ENCODE data around the gene PTPRCAP. TPM values are rescaled to one million over a fixed set of nuclear protein-coding genes. Genes with fewer than 3 reads are reported as not detected.

The PTPRCAP gene
- total and polyA plus RNA-seq, 9 of the 15 experiments (the other 6 are each of a cell fraction or from before 2014, with no cell fraction given): 0.22 to 2.0 (median 1.1) TPM; not detected in 4

DNA sequence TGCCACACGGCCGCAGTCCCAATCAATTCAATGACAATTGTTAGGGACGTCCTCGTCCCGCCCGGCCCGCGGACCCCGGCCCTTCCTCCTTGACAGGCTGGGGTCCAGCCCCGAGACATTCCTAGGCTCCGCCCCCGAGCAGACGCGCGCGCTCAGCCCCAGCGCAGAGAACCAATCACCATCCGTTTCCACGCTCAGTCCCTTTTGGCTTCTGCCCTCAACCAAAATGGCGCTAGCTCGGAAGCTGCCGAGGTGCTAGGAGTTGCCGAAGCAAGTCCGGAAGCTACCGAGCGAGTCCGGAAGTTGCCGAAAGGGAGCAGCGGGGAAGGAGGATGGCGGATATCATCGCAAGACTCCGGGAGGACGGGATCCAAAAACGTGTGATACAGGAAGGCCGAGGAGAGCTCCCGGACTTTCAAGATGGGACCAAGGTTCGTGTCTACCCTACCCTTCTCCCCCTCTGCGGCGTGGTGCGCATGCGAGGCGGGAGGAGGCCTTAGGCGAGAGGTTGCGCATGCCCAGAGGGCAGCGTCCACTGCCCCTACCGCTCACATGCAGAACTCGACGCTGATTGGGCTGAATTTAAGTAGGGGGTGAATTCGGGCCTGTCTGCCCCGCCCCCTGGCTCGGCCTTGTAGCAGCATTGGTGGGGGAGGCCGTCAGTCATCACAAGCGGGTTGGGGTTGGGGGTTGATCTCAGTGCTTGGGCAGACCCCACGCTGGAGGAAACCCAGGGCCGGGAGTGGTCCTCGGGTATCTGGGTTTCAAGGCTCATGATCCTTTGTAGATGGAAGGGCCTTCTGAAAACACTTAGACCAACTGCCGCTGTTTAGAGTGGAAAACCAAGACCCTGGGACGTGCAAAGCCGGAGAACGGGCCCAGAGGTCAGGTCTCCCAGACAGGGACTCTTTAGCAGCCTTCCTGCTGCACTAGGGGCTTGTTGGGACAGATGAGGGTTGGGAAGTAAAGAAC, 45.6 kb upstream of the PTPRCAP start, which contains the start of gene AIP (continued):
- peak; percentile 26 to 43; a peak in 1 of 4 replicates for TF ChIP-seq TBL1XR1 (IDR thresholded peaks at IDR 0.05; ENCODE audit: low read length in 2 of 2)
- peak; percentile 24; the same call in 1 of the 2 replicates for TF ChIP-seq ELF4 (CRISPR knock-in tag; IDR thresholded peaks at IDR 0.05)
- TF ChIP-seq, protein P1, sequence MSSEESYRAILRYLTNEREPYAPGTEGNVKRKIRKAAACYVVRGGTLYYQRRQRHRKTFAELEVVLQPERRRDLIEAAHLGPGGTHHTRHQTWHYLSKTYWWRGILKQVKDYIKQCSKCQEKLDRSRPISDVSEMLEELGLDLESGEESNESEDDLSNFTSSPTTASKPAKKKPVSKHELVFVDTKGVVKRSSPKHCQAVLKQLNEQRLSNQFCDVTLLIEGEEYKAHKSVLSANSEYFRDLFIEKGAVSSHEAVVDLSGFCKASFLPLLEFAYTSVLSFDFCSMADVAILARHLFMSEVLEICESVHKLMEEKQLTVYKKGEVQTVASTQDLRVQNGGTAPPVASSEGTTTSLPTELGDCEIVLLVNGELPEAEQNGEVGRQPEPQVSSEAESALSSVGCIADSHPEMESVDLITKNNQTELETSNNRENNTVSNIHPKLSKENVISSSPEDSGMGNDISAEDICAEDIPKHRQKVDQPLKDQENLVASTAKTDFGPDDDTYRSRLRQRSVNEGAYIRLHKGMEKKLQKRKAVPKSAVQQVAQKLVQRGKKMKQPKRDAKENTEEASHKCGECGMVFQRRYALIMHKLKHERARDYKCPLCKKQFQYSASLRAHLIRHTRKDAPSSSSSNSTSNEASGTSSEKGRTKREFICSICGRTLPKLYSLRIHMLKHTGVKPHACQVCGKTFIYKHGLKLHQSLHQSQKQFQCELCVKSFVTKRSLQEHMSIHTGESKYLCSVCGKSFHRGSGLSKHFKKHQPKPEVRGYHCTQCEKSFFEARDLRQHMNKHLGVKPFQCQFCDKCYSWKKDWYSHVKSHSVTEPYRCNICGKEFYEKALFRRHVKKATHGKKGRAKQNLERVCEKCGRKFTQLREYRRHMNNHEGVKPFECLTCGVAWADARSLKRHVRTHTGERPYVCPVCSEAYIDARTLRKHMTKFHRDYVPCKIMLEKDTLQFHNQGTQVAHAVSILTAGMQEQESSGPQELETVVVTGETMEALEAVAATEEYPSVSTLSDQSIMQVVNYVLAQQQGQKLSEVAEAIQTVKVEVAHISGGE (CRISPR knock-in tag; IDR thresholded peaks at IDR 0.05): peak in 1 of 3 experiments; percentile 64; a peak in 1 of 6 replicates
- peak in 1 of 2 experiments; percentile 96; a peak in 2 of 4 replicates for TF ChIP-seq FOXA3 (CRISPR knock-in tag; conservative IDR thresholded peaks at IDR 0.05 in 1 of 2, IDR thresholded peaks at IDR 0.05 in 1 of 2)
- TF ChIP-seq, protein P2, sequence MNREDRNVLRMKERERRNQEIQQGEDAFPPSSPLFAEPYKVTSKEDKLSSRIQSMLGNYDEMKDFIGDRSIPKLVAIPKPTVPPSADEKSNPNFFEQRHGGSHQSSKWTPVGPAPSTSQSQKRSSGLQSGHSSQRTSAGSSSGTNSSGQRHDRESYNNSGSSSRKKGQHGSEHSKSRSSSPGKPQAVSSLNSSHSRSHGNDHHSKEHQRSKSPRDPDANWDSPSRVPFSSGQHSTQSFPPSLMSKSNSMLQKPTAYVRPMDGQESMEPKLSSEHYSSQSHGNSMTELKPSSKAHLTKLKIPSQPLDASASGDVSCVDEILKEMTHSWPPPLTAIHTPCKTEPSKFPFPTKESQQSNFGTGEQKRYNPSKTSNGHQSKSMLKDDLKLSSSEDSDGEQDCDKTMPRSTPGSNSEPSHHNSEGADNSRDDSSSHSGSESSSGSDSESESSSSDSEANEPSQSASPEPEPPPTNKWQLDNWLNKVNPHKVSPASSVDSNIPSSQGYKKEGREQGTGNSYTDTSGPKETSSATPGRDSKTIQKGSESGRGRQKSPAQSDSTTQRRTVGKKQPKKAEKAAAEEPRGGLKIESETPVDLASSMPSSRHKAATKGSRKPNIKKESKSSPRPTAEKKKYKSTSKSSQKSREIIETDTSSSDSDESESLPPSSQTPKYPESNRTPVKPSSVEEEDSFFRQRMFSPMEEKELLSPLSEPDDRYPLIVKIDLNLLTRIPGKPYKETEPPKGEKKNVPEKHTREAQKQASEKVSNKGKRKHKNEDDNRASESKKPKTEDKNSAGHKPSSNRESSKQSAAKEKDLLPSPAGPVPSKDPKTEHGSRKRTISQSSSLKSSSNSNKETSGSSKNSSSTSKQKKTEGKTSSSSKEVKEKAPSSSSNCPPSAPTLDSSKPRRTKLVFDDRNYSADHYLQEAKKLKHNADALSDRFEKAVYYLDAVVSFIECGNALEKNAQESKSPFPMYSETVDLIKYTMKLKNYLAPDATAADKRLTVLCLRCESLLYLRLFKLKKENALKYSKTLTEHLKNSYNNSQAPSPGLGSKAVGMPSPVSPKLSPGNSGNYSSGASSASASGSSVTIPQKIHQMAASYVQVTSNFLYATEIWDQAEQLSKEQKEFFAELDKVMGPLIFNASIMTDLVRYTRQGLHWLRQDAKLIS (CRISPR knock-in tag; IDR thresholded peaks at IDR 0.05): peak; percentile 96
- peak; percentile 77 for TF ChIP-seq GABPA (tag; conservative IDR thresholded peaks at IDR 0.05; ENCODE audit: low read depth)
- no peak for TF ChIP-seq FOXM1 (IDR thresholded peaks at IDR 0.05; ENCODE audit: low read depth)
- TF ChIP-seq FOXM1 (CRISPR knock-in tag; IDR thresholded peaks at IDR 0.05; ENCODE audit: low read depth): peak; percentile 98
- TF ChIP-seq HDAC3 (IDR thresholded peaks at IDR 0.05; ENCODE audit: borderline replicate concordance, partially characterized antibody): no peak
- no peak for TF ChIP-seq EP300 (IDR thresholded peaks at IDR 0.05; ENCODE audit: low read length)
- peak; percentile 84 for TF ChIP-seq POLR2G (IDR thresholded peaks at IDR 0.05; ENCODE audit: low read depth, low read length)
- TF ChIP-seq TCF3 (CRISPR knock-in tag; IDR thresholded peaks at IDR 0.05): no peak
- peak; percentile 85 for TF ChIP-seq HCFC1 (IDR thresholded peaks at IDR 0.05; ENCODE audit: low read depth, low read length)
- TF ChIP-seq, protein P3, sequence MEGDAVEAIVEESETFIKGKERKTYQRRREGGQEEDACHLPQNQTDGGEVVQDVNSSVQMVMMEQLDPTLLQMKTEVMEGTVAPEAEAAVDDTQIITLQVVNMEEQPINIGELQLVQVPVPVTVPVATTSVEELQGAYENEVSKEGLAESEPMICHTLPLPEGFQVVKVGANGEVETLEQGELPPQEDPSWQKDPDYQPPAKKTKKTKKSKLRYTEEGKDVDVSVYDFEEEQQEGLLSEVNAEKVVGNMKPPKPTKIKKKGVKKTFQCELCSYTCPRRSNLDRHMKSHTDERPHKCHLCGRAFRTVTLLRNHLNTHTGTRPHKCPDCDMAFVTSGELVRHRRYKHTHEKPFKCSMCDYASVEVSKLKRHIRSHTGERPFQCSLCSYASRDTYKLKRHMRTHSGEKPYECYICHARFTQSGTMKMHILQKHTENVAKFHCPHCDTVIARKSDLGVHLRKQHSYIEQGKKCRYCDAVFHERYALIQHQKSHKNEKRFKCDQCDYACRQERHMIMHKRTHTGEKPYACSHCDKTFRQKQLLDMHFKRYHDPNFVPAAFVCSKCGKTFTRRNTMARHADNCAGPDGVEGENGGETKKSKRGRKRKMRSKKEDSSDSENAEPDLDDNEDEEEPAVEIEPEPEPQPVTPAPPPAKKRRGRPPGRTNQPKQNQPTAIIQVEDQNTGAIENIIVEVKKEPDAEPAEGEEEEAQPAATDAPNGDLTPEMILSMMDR (IDR thresholded peaks at IDR 0.05 in 2 of 3, conservative IDR thresholded peaks at IDR 0.05 in 1 of 3; ENCODE audit: insufficient read depth in 2 of 3, low read depth in 1 of 3, low read length in 3 of 3): 0 out of 6 replicates have a peak, but pooled peaks of 2 of the 3 experiments have one; percentile 7 to 12
- peak; percentile 97 for TF ChIP-seq ZNF431 (CRISPR knock-in tag; IDR thresholded peaks at IDR 0.05)
